GM21723 (cell line): ENCODE data around the gene KLRD1.
A peak's percentile ranks its signal among the peaks of the same experiment; 100 is the strongest.
"Not testable (repeated sequence)": the region's sequence is repeated elsewhere in the genome, so short reads cannot be mapped to it uniquely, and the experiment has no call there.

Experiments used
- ATAC-seq: cut with Tn5 transposase; IDR thresholded peaks from one replicate; pipeline ENCODE4 v1.9.1; 2021; ENCODE audit warnings: mild to moderate bottlenecking, moderate library complexity; ENCODE audit not compliant: unreplicated experiment

KLRD1 gene

GRCh38 chr12:10336196-10336595 lies 28.5 kb downstream of the KLRD1 start:
- ATAC-seq, result not testable (repeated sequence)

GRCh38 chr12:10338470-10338869 lies 30.8 kb downstream of the KLRD1 start:
- not testable (repeated sequence) for ATAC-seq

- ATAC-seq, result no peak
These were observed 31.6 kb downstream of the KLRD1 start for GRCh38 chr12:10339053-10339840.

GRCh38 chr12:10340946-10341345 lies 33.3 kb downstream of the KLRD1 start:
- not testable (repeated sequence) for ATAC-seq

GRCh38 chr12:10341892-10342509 lies 34.3 kb downstream of the KLRD1 start:
- ATAC-seq, result no peak

- not testable (repeated sequence) for ATAC-seq
These were observed 43.8 kb downstream of the KLRD1 start for GRCh38 chr12:10351457-10351856.

GRCh38 chr12:10354071-10354470 lies 46.4 kb downstream of the KLRD1 start:
- no peak for ATAC-seq

- no peak for ATAC-seq
These were observed 46.8 kb downstream of the KLRD1 start for GRCh38 chr12:10354502-10354901.

- no peak for ATAC-seq
These were observed 50.5 kb downstream of the KLRD1 start for GRCh38 chr12:10358131-10358530.

GRCh38 chr12:10358969-10359368 lies 51.3 kb downstream of the KLRD1 start:
- ATAC-seq, result no peak

GRCh38 chr12:10361084-10361483 lies 53.4 kb downstream of the KLRD1 start:
- no peak for ATAC-seq

GRCh38 chr12:10361622-10362021 lies 54.0 kb downstream of the KLRD1 start:
- no peak for ATAC-seq

GRCh38 chr12:10362325-10362724 lies 54.7 kb downstream of the KLRD1 start:
- no peak for ATAC-seq

GRCh38 chr12:10362828-10363657 lies 55.4 kb downstream of the KLRD1 start:
- no peak for ATAC-seq

GRCh38 chr12:10363658-10363913 lies 55.9 kb downstream of the KLRD1 start:
- no peak for ATAC-seq

GRCh38 chr12:10363914-10364814 lies 56.5 kb downstream of the KLRD1 start:
- peak; percentile 86 for ATAC-seq

- peak; percentile 69 for ATAC-seq
These were observed 57.3 kb downstream of the KLRD1 start for GRCh38 chr12:10364815-10365622.

- ATAC-seq, result no peak
These were observed 58.2 kb downstream of the KLRD1 start for GRCh38 chr12:10365696-10366405.

GRCh38 chr12:10366875-10367274 lies 59.2 kb downstream of the KLRD1 start:
- no peak for ATAC-seq
